WTC11 (cell line): Measurements from ENCODE around the gene PHIP. TPM values are rescaled to one million over a fixed set of nuclear protein-coding genes. Genes with fewer than 3 reads are reported as not detected.

Experiments used
- ATAC-seq: fragments of 200-7000 bp; cut with Tn5 transposase; 2 replicates; pipeline ENCODE4 v1.10.0; 2021; ENCODE audit warnings: mild to moderate bottlenecking, moderate library complexity
- CTCF ChIA-PET: fragments of 300-600 bp; sonication (Branson Sonifier 250); formaldehyde crosslinking; loops from one replicate; lab custom pipeline; 2021; ENCODE audit warnings: antibody characterized with exemption; lab: Charles Lee
- POLR2A ChIA-PET: fragments of 350-600 bp; sonication (Branson Sonifier 250); formaldehyde crosslinking; loops from one replicate; lab custom pipeline; 2021; ENCODE audit warnings: antibody characterized with exemption; lab: Charles Lee
- DNase-seq: peaks from one replicate; pipeline ENCODE4 v3.0.0; 2021; ENCODE audit warnings: low spot score
- H3K27ac Mint-ChIP-seq: 2 replicates; pipeline ENCODE4 v1.8.0; 2021; ENCODE audit warnings: mixed read lengths
- H3K27me3 Mint-ChIP-seq: 2 replicates; pipeline ENCODE4 v1.8.0; 2021; ENCODE audit warnings: low read depth, mild to moderate bottlenecking, moderate library complexity, mixed read lengths
- H3K36me3 Mint-ChIP-seq: 2 replicates; pipeline ENCODE4 v1.8.0; 2021; ENCODE audit warnings: mixed read lengths
- H3K4me1 Mint-ChIP-seq: 2 replicates; pipeline ENCODE4 v1.8.0; 2022; ENCODE audit warnings: mixed read lengths
- H3K4me3 Mint-ChIP-seq: 2 replicates; pipeline ENCODE4 v1.8.0; 2021; ENCODE audit warnings: mild to moderate bottlenecking, moderate library complexity, mixed read lengths
- H3K9me3 Mint-ChIP-seq: 2 replicates; pipeline ENCODE4 v1.8.0; 2021; ENCODE audit warnings: mixed read lengths
- AR ChIP-seq: fragments of 250-450 bp; sonication (Bioruptor Pico); IDR thresholded peaks from 2 replicates; pipeline ENCODE4 v1.9.0; 2021; ENCODE audit warnings: mild to moderate bottlenecking
- CREM ChIP-seq: sonication (generic); formaldehyde crosslinking; IDR thresholded peaks from 2 replicates; pipeline ENCODE4 v1.8.1; 2022; ENCODE audit warnings: mild to moderate bottlenecking, missing genetic modification reagents, moderate library complexity
- CTCF ChIP-seq: fragments of 200-600 bp; IDR thresholded peaks from 2 replicates; pipeline ENCODE4 v1.8.0; 2022; ENCODE audit warnings: antibody characterized with exemption
- ESRRA ChIP-seq: sonication (generic); formaldehyde crosslinking; IDR thresholded peaks from 2 replicates; pipeline ENCODE4 v1.8.1; 2022; ENCODE audit warnings: mild to moderate bottlenecking, missing genetic modification reagents, borderline replicate concordance
- FOXJ3 ChIP-seq: sonication (generic); formaldehyde crosslinking; IDR thresholded peaks from 2 replicates; pipeline ENCODE4 v1.9.0; 2021; ENCODE audit warnings: missing genetic modification reagents, mild to moderate bottlenecking, borderline replicate concordance
- FOXP1 ChIP-seq: sonication (generic); formaldehyde crosslinking; IDR thresholded peaks from 2 replicates; pipeline ENCODE4 v1.8.0; 2022; ENCODE audit warnings: missing genetic modification reagents, mild to moderate bottlenecking, moderate library complexity, borderline replicate concordance
- IRF1 ChIP-seq: sonication (generic); formaldehyde crosslinking; IDR thresholded peaks from 2 replicates; pipeline ENCODE4 v1.8.0; 2023; ENCODE audit warnings: missing genetic modification reagents
- IRF2 ChIP-seq: sonication (generic); formaldehyde crosslinking; IDR thresholded peaks from 2 replicates; pipeline ENCODE4 v1.8.0; 2022; ENCODE audit warnings: low read depth, missing genetic modification reagents, borderline replicate concordance
- JAZF1 ChIP-seq: fragments of 250-450 bp; sonication (Bioruptor Pico); IDR thresholded peaks from 2 replicates; pipeline ENCODE4 v1.9.0; 2021; ENCODE audit warnings: moderate library complexity, mild to moderate bottlenecking, inconsistent platforms
- NR2C2 ChIP-seq: sonication (generic); formaldehyde crosslinking; IDR thresholded peaks from 2 replicates; pipeline ENCODE4 v1.8.0; 2022; ENCODE audit warnings: mild to moderate bottlenecking, missing genetic modification reagents
- PRRX2 ChIP-seq: fragments of 250-450 bp; sonication (Bioruptor Pico); IDR thresholded peaks from 2 replicates; pipeline ENCODE4 v1.8.0; 2021; ENCODE audit warnings: mild to moderate bottlenecking
- RELA ChIP-seq: sonication (generic); formaldehyde crosslinking; IDR thresholded peaks from 2 replicates; pipeline ENCODE4 v1.8.1; 2022; ENCODE audit warnings: missing genetic modification reagents, mild to moderate bottlenecking, borderline replicate concordance
- SMAD4 ChIP-seq: sonication (generic); formaldehyde crosslinking; IDR thresholded peaks from 2 replicates; pipeline ENCODE4 v1.8.0; 2022; ENCODE audit warnings: mild to moderate bottlenecking, missing genetic modification reagents
- STAT6 ChIP-seq: sonication (generic); formaldehyde crosslinking; conservative IDR thresholded peaks from 2 replicates; pipeline ENCODE4 v1.8.1; 2023; ENCODE audit warnings: mild to moderate bottlenecking, low read depth, missing genetic modification reagents, moderate library complexity
- TCF7 ChIP-seq: sonication (generic); formaldehyde crosslinking; IDR thresholded peaks from 2 replicates; pipeline ENCODE4 v1.8.0; 2022; ENCODE audit warnings: mild to moderate bottlenecking, low read depth, missing genetic modification reagents, moderate library complexity
- TEAD1 ChIP-seq: sonication (generic); formaldehyde crosslinking; IDR thresholded peaks from 2 replicates; pipeline ENCODE4 v1.8.0; 2022; ENCODE audit warnings: mild to moderate bottlenecking, missing genetic modification reagents
- ZNF232 ChIP-seq: sonication (generic); formaldehyde crosslinking; IDR thresholded peaks from 2 replicates; pipeline ENCODE4 v1.8.0; 2022; ENCODE audit warnings: mild to moderate bottlenecking, missing genetic modification reagents
- ZNF317 ChIP-seq: sonication (generic); formaldehyde crosslinking; IDR thresholded peaks from 2 replicates; pipeline ENCODE4 v1.8.1; 2023; ENCODE audit warnings: low read depth, mild to moderate bottlenecking, moderate library complexity, missing genetic modification reagents, borderline replicate concordance
- total RNA-seq: library from RNA; stranded (reverse); gene quantifications from 3 replicates; pipeline ENCODE4 v1.2.3, GENCODE V29; 2021

Gene PHIP
- total RNA-seq, 1 experiment from 2014 or later: 45.6 TPM

- H3K27ac Mint-ChIP-seq: no peak overlapping the region
- peaks cover 65% of the 10 kb centered on the region for H3K36me3 Mint-ChIP-seq
- TF ChIP-seq IRF1 (CRISPR knock-in tag): no peak
- no peak for TF ChIP-seq PRRX2 (CRISPR knock-in tag)
- TF ChIP-seq NR2C2: no peak
- TF ChIP-seq RELA (CRISPR knock-in tag): no peak
- TF ChIP-seq CREM (CRISPR knock-in tag): no peak
- no peak for TF ChIP-seq SMAD4
- TF ChIP-seq ESRRA (CRISPR knock-in tag): no peak
- TF ChIP-seq TEAD1 (CRISPR knock-in tag): no peak
- no peak for TF ChIP-seq STAT6
- TF ChIP-seq ZNF317 (CRISPR knock-in tag): no peak
- TF ChIP-seq TCF7: no peak
- H3K4me3 Mint-ChIP-seq: no peak overlapping the region
- POLR2A ChIA-PET: no interaction called here
- ATAC-seq: no peak
- peaks cover 7% of the 10 kb centered on the region for H3K4me1 Mint-ChIP-seq
- H3K27me3 Mint-ChIP-seq: no peaks in the 10 kb centered on the region
- CTCF ChIA-PET: no interaction called here
- no peak for DNase-seq
- H3K9me3 Mint-ChIP-seq: no peaks in the 10 kb centered on the region
These were observed 115.6 kb downstream of the PHIP start for GRCh38 chr6:78962448-78962847.

- Mint-ChIP-seq H3K4me3 (no peak overlapping the region), H3K36me3 (peaks cover 72% of the 10 kb centered on the region), H3K27me3 (no peaks in the 10 kb centered on the region), H3K27ac (no peak overlapping the region), H3K9me3 (peaks cover 17% of the 10 kb centered on the region), H3K4me1 (peaks cover 18% of the 10 kb centered on the region)
- no peak for ATAC-seq
- ChIA-PET POLR2A (no interaction called here), CTCF (no interaction called here)
- DNase-seq: no peak
- TF ChIP-seq FOXP1 (CRISPR knock-in tag) (no peak), RELA (CRISPR knock-in tag) (no peak), AR (CRISPR knock-in tag) (no peak), ZNF232 (CRISPR knock-in tag) (no peak), IRF2 (CRISPR knock-in tag) (no peak), JAZF1 (no peak), FOXJ3 (CRISPR knock-in tag) (no peak), CTCF (no peak)
These were observed 123.3 kb downstream of the PHIP start for GRCh38 chr6:78954740-78955139.
